HepG2 (cell line): Measurements from ENCODE around the gene FTCD. TPM values are rescaled to one million over a fixed set of nuclear protein-coding genes. Genes with fewer than 3 reads are reported as not detected.

Experiments used
- CAMTA2 ChIP-seq: sonication (generic); formaldehyde crosslinking; IDR thresholded peaks from 2 replicates; pipeline ENCODE4 v1.4.0; 2020; ENCODE audit warnings: mild to moderate bottlenecking, missing genetic modification reagents, borderline replicate concordance
- CCAR2 ChIP-seq: fragments of 200-400 bp; formaldehyde crosslinking; optimal IDR thresholded peaks from 2 replicates; pipeline ENCODE3; 2018; ENCODE audit warnings: low read depth, mild to moderate bottlenecking, low read length, moderate library complexity
- CEBPG ChIP-seq: IDR thresholded peaks from 2 replicates; pipeline ENCODE4 v1.6.1; 2016
- EEA1 ChIP-seq: sonication (generic); formaldehyde crosslinking; IDR thresholded peaks from 2 replicates; pipeline ENCODE4 v1.5.1; 2020; ENCODE audit warnings: mild to moderate bottlenecking, missing genetic modification reagents, borderline replicate concordance
- KAT2B ChIP-seq: fragments of 150-350 bp; IDR thresholded peaks from 2 replicates; pipeline ENCODE4 v1.6.1; 2014; ENCODE audit warnings: low read depth, low read length, borderline replicate concordance
- NFE2L2 ChIP-seq: fragments of 150-350 bp; IDR thresholded peaks from 2 replicates; pipeline ENCODE4 v1.6.1; 2014; ENCODE audit warnings: low read length
- NR2F2 ChIP-seq: IDR thresholded peaks from 2 replicates; pipeline ENCODE4 v1.6.1; 2012; ENCODE audit warnings: low read depth, inconsistent platforms, borderline replicate concordance
- RELA ChIP-seq: sonication (generic); formaldehyde crosslinking; IDR thresholded peaks from 2 replicates; pipeline ENCODE4 v1.4.0; 2020; ENCODE audit warnings: missing genetic modification reagents
- SAP130 ChIP-seq: IDR thresholded peaks from 2 replicates; pipeline ENCODE4 v1.6.1; 2016; ENCODE audit warnings: low read depth
- ZBTB21 ChIP-seq: sonication (generic); formaldehyde crosslinking; IDR thresholded peaks from 2 replicates; pipeline ENCODE4 v1.4.0; 2020; ENCODE audit warnings: missing genetic modification reagents
- ZNF34 ChIP-seq: sonication (generic); formaldehyde crosslinking; IDR thresholded peaks from 2 replicates; pipeline ENCODE4 v1.4.0; 2020; ENCODE audit warnings: mild to moderate bottlenecking, missing genetic modification reagents, borderline replicate concordance
- ZNF780A ChIP-seq: sonication (generic); formaldehyde crosslinking; IDR thresholded peaks from 2 replicates; pipeline ENCODE4 v1.8.0; 2022; ENCODE audit warnings: mild to moderate bottlenecking, missing genetic modification reagents, moderate library complexity
- ZNF878 ChIP-seq: sonication (generic); formaldehyde crosslinking; IDR thresholded peaks from 2 replicates; pipeline ENCODE4 v1.8.1; 2023; ENCODE audit warnings: mild to moderate bottlenecking, missing genetic modification reagents, moderate library complexity
- ZSCAN29 ChIP-seq: sonication (generic); formaldehyde crosslinking; conservative IDR thresholded peaks from 2 replicates; pipeline ENCODE4 v1.4.0; 2020; ENCODE audit warnings: mild to moderate bottlenecking, missing genetic modification reagents
- polyA plus RNA-seq, 8 experiments: library from polyadenylated mRNA; depleted of rRNA in 3 of 8; stranded (reverse) in 7 of 8; unstranded in 1 of 8; fragments of >200 nt; fragmentation: Illumina TruSeq in 4 of 8; extraction: Trizol in 4 of 8; gene quantifications; 2 replicates each; pipeline versions ENCODE4 v1.2.1 to v1.2.3, GENCODE V29; 2011 to 2016; ENCODE audit warnings: low read depth in 4 of 8, missing spikeins in 1 of 8, mixed read lengths in 1 of 8; ENCODE audit not compliant: insufficient read depth in 1 of 8
- total RNA-seq, 5 experiments: library from RNA; depleted of rRNA; stranded (reverse); fragments of >200 nt; fragmentation: Illumina TruSeq; extraction: Trizol; gene quantifications; 2 replicates each; pipeline ENCODE4 v1.2.3, GENCODE V29; 2016; ENCODE audit warnings: low read depth in 1 of 5
- TF ChIP-seq, protein P1 (sequence below): sonication (generic); formaldehyde crosslinking; IDR thresholded peaks from 2 replicates; pipeline ENCODE4 v1.5.1; 2020; ENCODE audit warnings: missing genetic modification reagents, mild to moderate bottlenecking, borderline replicate concordance
- TF ChIP-seq, protein P2 (sequence below): IDR thresholded peaks from 2 replicates; pipeline ENCODE4 v1.6.1; 2016; ENCODE audit warnings: mild to moderate bottlenecking
- TF ChIP-seq, protein P3 (sequence below): sonication (generic); formaldehyde crosslinking; IDR thresholded peaks from 2 replicates; pipeline ENCODE4 v1.8.0; 2022; ENCODE audit warnings: low read depth, missing genetic modification reagents
- TF ChIP-seq, protein P4 (sequence below): fragments of 450-650 bp; IDR thresholded peaks from 2 replicates; pipeline ENCODE4 v1.6.1; 2017
- TF ChIP-seq, protein P5 (sequence below): sonication (generic); formaldehyde crosslinking; IDR thresholded peaks from 2 replicates; pipeline ENCODE4 v1.4.0; 2020; ENCODE audit warnings: mild to moderate bottlenecking, missing genetic modification reagents
- TF ChIP-seq, protein P6 (sequence below): sonication (generic); formaldehyde crosslinking; IDR thresholded peaks from 2 replicates; pipeline ENCODE4 v1.5.1; 2020; ENCODE audit warnings: missing genetic modification reagents, mild to moderate bottlenecking, borderline replicate concordance
- TF ChIP-seq, protein P7 (sequence below): sonication (generic); formaldehyde crosslinking; IDR thresholded peaks from 2 replicates; pipeline ENCODE4 v1.5.0; 2020; ENCODE audit warnings: missing genetic modification reagents, mild to moderate bottlenecking, borderline replicate concordance

FTCD gene
- total and polyA plus RNA-seq, 2 of the 13 experiments (the other 11 are each of a cell fraction or from before 2014, with no cell fraction given): 75.7 to 105 TPM

DNA sequence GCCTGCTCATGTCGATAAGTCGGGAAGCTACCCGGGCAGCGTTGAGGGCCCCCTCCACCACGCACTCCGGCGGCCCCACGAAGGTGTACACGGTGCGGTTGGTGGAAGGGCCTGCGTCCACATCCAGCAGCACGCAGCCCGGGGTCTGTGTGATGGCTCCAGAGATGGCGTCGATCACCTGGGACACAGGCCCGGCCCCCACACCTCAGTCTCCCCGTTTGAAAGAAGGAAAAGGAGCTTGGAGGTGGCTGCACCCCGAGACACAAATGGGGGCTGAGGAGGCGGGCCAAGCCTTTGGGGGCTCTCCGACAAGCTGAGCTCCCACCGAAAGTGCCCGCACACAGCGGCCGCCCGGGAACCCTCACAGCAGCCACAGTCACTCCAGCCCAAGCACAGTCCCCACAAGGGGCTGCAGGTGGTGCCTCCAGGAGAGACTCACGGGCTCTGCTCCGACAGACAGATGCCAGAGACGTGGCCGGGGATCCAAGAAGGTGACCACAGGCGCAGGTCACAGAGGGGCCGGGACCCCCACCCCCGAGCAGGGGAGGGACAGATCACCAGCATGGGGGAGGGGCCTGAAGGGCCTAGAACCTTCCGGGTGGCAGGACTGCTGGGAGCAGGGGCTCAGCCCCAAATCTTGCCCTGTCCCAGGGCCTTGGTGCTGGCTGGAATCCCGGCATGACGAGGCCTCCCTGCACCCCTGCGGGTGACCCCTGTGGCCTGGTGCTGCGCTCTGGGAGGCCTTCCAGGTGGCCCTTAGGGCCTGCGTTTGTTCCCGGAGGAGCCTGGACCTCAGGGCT, 1.0 kb downstream of the FTCD start (continued):
- TF ChIP-seq, protein P1, sequence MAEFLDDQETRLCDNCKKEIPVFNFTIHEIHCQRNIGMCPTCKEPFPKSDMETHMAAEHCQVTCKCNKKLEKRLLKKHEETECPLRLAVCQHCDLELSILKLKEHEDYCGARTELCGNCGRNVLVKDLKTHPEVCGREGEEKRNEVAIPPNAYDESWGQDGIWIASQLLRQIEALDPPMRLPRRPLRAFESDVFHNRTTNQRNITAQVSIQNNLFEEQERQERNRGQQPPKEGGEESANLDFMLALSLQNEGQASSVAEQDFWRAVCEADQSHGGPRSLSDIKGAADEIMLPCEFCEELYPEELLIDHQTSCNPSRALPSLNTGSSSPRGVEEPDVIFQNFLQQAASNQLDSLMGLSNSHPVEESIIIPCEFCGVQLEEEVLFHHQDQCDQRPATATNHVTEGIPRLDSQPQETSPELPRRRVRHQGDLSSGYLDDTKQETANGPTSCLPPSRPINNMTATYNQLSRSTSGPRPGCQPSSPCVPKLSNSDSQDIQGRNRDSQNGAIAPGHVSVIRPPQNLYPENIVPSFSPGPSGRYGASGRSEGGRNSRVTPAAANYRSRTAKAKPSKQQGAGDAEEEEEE: peak; percentile 7; the same call in 1 of the 2 replicates
- TF ChIP-seq, protein P2, sequence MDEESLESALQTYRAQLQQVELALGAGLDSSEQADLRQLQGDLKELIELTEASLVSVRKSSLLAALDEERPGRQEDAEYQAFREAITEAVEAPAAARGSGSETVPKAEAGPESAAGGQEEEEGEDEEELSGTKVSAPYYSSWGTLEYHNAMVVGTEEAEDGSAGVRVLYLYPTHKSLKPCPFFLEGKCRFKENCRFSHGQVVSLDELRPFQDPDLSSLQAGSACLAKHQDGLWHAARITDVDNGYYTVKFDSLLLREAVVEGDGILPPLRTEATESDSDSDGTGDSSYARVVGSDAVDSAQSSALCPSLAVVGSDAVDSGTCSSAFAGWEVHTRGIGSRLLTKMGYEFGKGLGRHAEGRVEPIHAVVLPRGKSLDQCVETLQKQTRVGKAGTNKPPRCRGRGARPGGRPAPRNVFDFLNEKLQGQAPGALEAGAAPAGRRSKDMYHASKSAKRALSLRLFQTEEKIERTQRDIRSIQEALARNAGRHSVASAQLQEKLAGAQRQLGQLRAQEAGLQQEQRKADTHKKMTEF (CRISPR knock-in tag): no peak
- TF ChIP-seq CCAR2 (no peak), ZNF878 (no peak), EEA1 (CRISPR knock-in tag) (no peak), SAP130 (CRISPR knock-in tag) (no peak), KAT2B (no peak), ZNF34 (CRISPR knock-in tag) (no peak), NFE2L2 (no peak), ZBTB21 (no peak), CEBPG (CRISPR knock-in tag) (no peak), ZNF780A (CRISPR knock-in tag) (0 out of 2 replicates have a peak, but pooled peaks have one; percentile 21), RELA (CRISPR knock-in tag) (0 out of 2 replicates have a peak, but pooled peaks have one; percentile 55), CAMTA2 (no peak), NR2F2 (no peak), ZSCAN29 (no peak)
- TF ChIP-seq, protein P3, sequence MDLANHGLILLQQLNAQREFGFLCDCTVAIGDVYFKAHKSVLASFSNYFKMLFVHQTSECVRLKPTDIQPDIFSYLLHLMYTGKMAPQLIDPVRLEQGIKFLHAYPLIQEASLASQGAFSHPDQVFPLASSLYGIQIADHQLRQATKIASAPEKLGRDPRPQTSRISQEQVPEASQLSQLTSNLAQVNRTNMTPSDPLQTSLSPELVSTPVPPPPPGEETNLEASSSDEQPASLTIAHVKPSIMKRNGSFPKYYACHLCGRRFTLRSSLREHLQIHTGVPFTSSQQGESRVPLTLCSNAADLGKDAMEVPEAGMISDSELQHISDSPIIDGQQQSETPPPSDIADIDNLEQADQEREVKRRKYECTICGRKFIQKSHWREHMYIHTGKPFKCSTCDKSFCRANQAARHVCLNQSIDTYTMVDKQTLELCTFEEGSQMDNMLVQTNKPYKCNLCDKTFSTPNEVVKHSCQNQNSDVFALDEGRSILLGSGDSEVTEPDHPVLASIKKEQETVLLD (CRISPR knock-in tag): no peak
- TF ChIP-seq, protein P4, sequence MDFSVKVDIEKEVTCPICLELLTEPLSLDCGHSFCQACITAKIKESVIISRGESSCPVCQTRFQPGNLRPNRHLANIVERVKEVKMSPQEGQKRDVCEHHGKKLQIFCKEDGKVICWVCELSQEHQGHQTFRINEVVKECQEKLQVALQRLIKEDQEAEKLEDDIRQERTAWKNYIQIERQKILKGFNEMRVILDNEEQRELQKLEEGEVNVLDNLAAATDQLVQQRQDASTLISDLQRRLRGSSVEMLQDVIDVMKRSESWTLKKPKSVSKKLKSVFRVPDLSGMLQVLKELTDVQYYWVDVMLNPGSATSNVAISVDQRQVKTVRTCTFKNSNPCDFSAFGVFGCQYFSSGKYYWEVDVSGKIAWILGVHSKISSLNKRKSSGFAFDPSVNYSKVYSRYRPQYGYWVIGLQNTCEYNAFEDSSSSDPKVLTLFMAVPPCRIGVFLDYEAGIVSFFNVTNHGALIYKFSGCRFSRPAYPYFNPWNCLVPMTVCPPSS: no peak
- TF ChIP-seq, protein P5, sequence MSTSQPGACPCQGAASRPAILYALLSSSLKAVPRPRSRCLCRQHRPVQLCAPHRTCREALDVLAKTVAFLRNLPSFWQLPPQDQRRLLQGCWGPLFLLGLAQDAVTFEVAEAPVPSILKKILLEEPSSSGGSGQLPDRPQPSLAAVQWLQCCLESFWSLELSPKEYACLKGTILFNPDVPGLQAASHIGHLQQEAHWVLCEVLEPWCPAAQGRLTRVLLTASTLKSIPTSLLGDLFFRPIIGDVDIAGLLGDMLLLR: no peak
- TF ChIP-seq, protein P6, sequence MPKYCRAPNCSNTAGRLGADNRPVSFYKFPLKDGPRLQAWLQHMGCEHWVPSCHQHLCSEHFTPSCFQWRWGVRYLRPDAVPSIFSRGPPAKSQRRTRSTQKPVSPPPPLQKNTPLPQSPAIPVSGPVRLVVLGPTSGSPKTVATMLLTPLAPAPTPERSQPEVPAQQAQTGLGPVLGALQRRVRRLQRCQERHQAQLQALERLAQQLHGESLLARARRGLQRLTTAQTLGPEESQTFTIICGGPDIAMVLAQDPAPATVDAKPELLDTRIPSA (CRISPR knock-in tag): peak; percentile 19; the same call in 1 of the 2 replicates
- TF ChIP-seq, protein P7, sequence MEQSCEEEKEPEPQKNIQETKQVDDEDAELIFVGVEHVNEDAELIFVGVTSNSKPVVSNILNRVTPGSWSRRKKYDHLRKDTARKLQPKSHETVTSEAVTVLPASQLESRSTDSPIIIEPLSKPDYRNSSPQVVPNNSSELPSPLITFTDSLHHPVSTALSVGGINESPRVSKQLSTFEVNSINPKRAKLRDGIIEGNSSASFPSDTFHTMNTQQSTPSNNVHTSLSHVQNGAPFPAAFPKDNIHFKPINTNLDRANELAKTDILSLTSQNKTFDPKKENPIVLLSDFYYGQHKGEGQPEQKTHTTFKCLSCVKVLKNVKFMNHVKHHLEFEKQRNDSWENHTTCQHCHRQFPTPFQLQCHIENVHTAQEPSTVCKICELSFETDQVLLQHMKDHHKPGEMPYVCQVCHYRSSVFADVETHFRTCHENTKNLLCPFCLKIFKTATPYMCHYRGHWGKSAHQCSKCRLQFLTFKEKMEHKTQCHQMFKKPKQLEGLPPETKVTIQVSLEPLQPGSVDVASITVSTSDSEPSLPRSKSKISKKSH (CRISPR knock-in tag): no peak
